WERI-Rb-1 (cell line): ENCODE data around the gene NPY.

ENCODE experiments used
- DNase-seq: peaks from one replicate; pipeline ENCODE4 v3.0.0-alpha.2; 2020
- H3K27ac ChIP-seq: fragments of 250-450 bp; sonication (Bioruptor Pico); 2 replicates; pipeline ENCODE4 v1.5.1; 2020; ENCODE audit warnings: mild to moderate bottlenecking, moderate library complexity
- H3K27me3 ChIP-seq: fragments of 250-450 bp; sonication (Bioruptor Pico); 2 replicates; pipeline ENCODE4 v1.5.1; 2021; ENCODE audit warnings: mild to moderate bottlenecking, low read depth, moderate library complexity; ENCODE audit not compliant: insufficient read depth, severe bottlenecking
- H3K36me3 ChIP-seq: fragments of 250-450 bp; sonication (Bioruptor Pico); 2 replicates; pipeline ENCODE4 v1.5.1; 2020; ENCODE audit warnings: mild to moderate bottlenecking, moderate library complexity
- H3K4me3 ChIP-seq: 2 replicates; pipeline ENCODE4 v1.5.1; 2011; ENCODE audit warnings: low read depth, mild to moderate bottlenecking, control low read depth, low read length
- H3K9me3 ChIP-seq: fragments of 250-450 bp; sonication (Bioruptor Pico); 2 replicates; pipeline ENCODE4 v1.5.1; 2021; ENCODE audit warnings: mild to moderate bottlenecking, moderate library complexity; ENCODE audit not compliant: severe bottlenecking
- TF ChIP-seq, protein P1 (sequence below): IDR thresholded peaks from 2 replicates; pipeline ENCODE4 v1.5.1; 2011; ENCODE audit warnings: low read depth, mild to moderate bottlenecking, control low read depth, inconsistent platforms, low read length

NPY gene

DNA sequence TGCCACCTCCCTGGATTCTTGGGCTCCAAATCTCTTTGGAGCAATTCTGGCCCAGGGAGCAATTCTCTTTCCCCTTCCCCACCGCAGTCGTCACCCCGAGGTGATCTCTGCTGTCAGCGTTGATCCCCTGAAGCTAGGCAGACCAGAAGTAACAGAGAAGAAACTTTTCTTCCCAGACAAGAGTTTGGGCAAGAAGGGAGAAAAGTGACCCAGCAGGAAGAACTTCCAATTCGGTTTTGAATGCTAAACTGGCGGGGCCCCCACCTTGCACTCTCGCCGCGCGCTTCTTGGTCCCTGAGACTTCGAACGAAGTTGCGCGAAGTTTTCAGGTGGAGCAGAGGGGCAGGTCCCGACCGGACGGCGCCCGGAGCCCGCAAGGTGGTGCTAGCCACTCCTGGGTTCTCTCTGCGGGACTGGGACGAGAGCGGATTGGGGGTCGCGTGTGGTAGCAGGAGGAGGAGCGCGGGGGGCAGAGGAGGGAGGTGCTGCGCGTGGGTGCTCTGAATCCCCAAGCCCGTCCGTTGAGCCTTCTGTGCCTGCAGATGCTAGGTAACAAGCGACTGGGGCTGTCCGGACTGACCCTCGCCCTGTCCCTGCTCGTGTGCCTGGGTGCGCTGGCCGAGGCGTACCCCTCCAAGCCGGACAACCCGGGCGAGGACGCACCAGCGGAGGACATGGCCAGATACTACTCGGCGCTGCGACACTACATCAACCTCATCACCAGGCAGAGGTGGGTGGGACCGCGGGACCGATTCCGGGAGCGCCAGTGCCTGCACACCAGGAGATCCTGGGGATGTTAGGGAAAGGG is 913 bp downstream of the NPY start:
- peaks cover 27% of the 10 kb centered on the region for H3K27me3 ChIP-seq
- H3K36me3 ChIP-seq: no peaks in the 10 kb centered on the region
- peak; percentile 16 for DNase-seq
- H3K27ac ChIP-seq: no peak overlapping the region
- H3K4me3 ChIP-seq: peak overlapping the region; percentile 56
- TF ChIP-seq, protein P1, sequence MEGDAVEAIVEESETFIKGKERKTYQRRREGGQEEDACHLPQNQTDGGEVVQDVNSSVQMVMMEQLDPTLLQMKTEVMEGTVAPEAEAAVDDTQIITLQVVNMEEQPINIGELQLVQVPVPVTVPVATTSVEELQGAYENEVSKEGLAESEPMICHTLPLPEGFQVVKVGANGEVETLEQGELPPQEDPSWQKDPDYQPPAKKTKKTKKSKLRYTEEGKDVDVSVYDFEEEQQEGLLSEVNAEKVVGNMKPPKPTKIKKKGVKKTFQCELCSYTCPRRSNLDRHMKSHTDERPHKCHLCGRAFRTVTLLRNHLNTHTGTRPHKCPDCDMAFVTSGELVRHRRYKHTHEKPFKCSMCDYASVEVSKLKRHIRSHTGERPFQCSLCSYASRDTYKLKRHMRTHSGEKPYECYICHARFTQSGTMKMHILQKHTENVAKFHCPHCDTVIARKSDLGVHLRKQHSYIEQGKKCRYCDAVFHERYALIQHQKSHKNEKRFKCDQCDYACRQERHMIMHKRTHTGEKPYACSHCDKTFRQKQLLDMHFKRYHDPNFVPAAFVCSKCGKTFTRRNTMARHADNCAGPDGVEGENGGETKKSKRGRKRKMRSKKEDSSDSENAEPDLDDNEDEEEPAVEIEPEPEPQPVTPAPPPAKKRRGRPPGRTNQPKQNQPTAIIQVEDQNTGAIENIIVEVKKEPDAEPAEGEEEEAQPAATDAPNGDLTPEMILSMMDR: no peak
- H3K9me3 ChIP-seq: peaks cover 10% of the 10 kb centered on the region

DNA sequence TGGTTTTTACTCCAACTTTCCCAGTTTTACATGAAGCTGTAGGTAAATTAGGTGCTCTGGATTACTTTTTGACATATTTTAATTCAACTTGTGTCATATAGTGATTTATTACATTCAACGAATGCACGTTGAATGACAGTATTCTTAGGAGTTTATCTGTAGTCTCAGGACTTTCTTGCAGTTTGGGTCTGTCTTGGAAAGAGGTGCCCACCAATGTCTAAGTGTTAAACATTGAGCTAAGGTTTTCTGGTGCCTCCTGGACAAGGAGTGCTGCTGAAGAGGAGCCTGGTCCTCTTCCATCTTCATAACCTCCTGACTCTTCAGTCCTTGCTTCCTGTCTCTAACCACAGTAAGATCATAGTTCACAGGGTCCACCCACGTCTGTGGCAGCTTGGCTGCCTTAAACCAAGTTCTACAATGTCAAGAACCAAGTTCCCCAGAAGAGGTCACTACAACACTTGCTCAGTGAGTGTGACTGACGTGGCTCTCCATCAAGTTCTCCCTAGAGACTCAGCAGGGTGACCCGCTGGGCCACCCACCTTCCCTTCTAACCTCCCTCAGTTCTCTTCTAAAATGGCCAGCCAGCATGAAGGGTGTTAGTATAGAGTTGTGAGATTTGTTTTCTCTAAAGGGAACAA is 6.1 kb downstream of the NPY start:
- Histone ChIP-seq H3K9me3 (peaks cover 3% of the 10 kb centered on the region), H3K27me3 (peaks cover 10% of the 10 kb centered on the region), H3K36me3 (no peaks in the 10 kb centered on the region), H3K27ac (no peak overlapping the region), H3K4me3 (no peak overlapping the region)
- peak; percentile 29 for DNase-seq
- TF ChIP-seq, protein P1: peak; percentile 68

DNA sequence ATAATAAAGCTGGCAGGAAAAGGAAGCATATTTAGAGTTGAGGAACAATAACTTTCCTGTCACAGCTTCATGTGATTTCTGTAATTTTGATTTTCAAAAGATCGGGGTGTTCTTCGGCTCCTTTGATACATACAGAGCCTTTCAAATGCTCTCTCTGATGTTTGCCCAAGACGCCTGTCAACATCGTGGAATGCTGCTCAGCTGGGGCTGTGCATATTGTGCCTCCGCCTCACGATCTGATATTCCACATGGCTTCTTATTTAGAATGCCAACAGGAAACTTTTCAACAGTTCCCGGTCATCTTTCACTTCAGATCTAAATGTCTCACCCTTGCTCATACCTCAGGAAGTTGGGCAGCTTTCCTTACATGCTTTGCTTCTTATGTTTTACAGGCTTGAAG is 7.3 kb downstream of the NPY start:
- Histone ChIP-seq H3K9me3 (no peaks in the 10 kb centered on the region), H3K27me3 (peaks cover 6% of the 10 kb centered on the region), H3K4me3 (no peak overlapping the region), H3K36me3 (no peaks in the 10 kb centered on the region), H3K27ac (no peak overlapping the region)
- TF ChIP-seq, protein P1: no peak
- no peak for DNase-seq

DNA sequence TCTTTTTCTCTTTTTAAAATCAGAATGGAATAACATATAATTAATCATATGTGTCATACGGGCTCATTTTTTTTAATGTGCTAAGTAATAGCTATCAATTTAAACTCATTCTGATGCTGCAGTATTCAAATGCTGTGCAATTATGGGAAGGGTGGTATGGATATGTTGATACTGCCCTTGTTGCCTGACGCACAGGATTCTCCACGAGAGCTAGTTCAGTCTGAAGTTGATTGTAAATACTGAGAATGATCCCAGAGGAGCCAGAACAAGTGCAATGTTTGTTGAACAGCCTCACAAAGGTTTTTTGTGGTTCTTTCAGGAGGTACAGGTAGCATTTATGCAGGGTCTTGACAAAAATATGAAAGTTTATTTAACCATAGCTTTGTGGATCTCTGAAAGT is 13.4 kb downstream of the NPY start:
- Histone ChIP-seq H3K36me3 (no peaks in the 10 kb centered on the region), H3K4me3 (no peak overlapping the region), H3K9me3 (no peaks in the 10 kb centered on the region), H3K27ac (no peak overlapping the region), H3K27me3 (no peaks in the 10 kb centered on the region)
- TF ChIP-seq, protein P1: no peak
- no peak for DNase-seq

DNA sequence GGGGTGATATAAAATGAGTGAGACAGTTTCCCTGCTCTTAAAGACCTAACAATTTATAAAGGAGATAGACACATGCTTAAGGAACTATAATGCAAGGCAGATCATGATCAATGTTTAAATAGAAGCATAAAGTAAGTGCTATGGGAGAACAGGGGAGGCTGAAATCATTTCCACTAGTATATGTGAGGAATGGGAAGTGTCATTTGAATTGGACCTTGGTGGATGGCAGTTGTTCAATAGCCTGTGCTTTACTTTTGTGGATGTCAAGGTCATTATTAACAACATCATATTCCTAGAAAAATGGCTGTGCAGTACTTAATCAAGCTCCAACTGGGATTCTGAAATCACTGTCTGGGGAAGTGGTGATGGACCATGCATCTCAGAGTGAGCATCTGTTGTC is 14.7 kb downstream of the NPY start:
- Histone ChIP-seq H3K27ac (no peak overlapping the region), H3K36me3 (no peaks in the 10 kb centered on the region), H3K4me3 (no peak overlapping the region), H3K27me3 (no peaks in the 10 kb centered on the region), H3K9me3 (no peaks in the 10 kb centered on the region)
- TF ChIP-seq, protein P1: no peak
- no peak for DNase-seq
